Spleen (tissue), 11 donors: ENCODE measurements around the gene TLCD3B. TPM values are rescaled to one million over a fixed set of nuclear protein-coding genes. Genes with fewer than 3 reads are reported as not detected.

Experiments
- DNase-seq: peaks from one replicate; pipeline ENCODE4 v3.0.0-alpha.2; 2020
- H3K27ac ChIP-seq, 8 donors: fragments of 200-600 bp; sonication (generic) in 7 of 8; 1 replicate in 4 of 8; 2 replicates in 4 of 8; pipeline versions ENCODE4 v1.5.0 to v1.8.0; 2016 to 2021; ENCODE audit warnings: inconsistent platforms in 4 of 8, mild to moderate bottlenecking in 4 of 8, moderate library complexity in 1 of 8
- H3K27me3 ChIP-seq, 7 donors: fragments of 200-600 bp; sonication (generic) in 6 of 7; replicated peaks in 1 of 7; 1 replicate in 4 of 7; 2 replicates in 3 of 7; pipeline versions ENCODE4 v1.5.0 to v1.8.0; 2016 to 2021; ENCODE audit warnings: inconsistent platforms in 3 of 7, mild to moderate bottlenecking in 1 of 7
- H3K36me3 ChIP-seq, 6 donors: fragments of 200-600 bp; sonication (generic) in 5 of 6; 1 replicate in 4 of 6; 2 replicates in 2 of 6; pipeline versions ENCODE4 v1.5.0 to v1.8.0; 2016 to 2021; ENCODE audit warnings: inconsistent platforms in 2 of 6
- H3K4me1 ChIP-seq, 6 donors: fragments of 200-600 bp; sonication (generic) in 5 of 6; 1 replicate in 3 of 6; 2 replicates in 3 of 6; pipeline versions ENCODE4 v1.5.0 to v1.8.0; 2016 to 2021; ENCODE audit warnings: inconsistent platforms in 3 of 6
- H3K4me3 ChIP-seq, 8 donors: fragments of 200-600 bp; sonication (generic) in 7 of 8; 1 replicate in 4 of 8; 2 replicates in 4 of 8; pipeline versions ENCODE4 v1.5.0 to v1.8.0; 2016 to 2021; ENCODE audit warnings: inconsistent platforms in 4 of 8, mild to moderate bottlenecking in 4 of 8, moderate library complexity in 2 of 8
- H3K9me3 ChIP-seq, 8 donors: fragments of 200-600 bp; sonication (generic) in 7 of 8; 1 replicate in 4 of 8; 2 replicates in 4 of 8; pipeline versions ENCODE4 v1.5.0 to v1.8.0; 2016 to 2021; ENCODE audit warnings: inconsistent platforms in 4 of 8
- CTCF ChIP-seq, 11 experiments: fragments of 200-600 bp in 7 of 11; fragments of 450-650 bp in 4 of 11; sonication (generic) in 4 of 11; IDR thresholded peaks in 8 of 11; conservative IDR thresholded peaks in 3 of 11; 1 replicate in 7 of 11; 2 replicates in 4 of 11; pipeline versions ENCODE4 v1.4.0 to v1.8.0; 2016 to 2021; ENCODE audit warnings: antibody characterized with exemption in 11 of 11, inconsistent platforms in 4 of 11, mild to moderate bottlenecking in 1 of 11
- POLR2A ChIP-seq, 3 donors: fragments of 450-650 bp; IDR thresholded peaks; one replicate each; pipeline ENCODE4 v1.5.1; 2017; ENCODE audit warnings: antibody characterized with exemption in 3 of 3, mild to moderate bottlenecking in 1 of 3
- POLR2AphosphoS5 ChIP-seq, 3 donors: sonication (generic); formaldehyde crosslinking; IDR thresholded peaks; one replicate each; pipeline ENCODE4 v1.5.1; 2017; ENCODE audit warnings: antibody characterized with exemption in 3 of 3
- WGBS, 5 donors: extraction: QIAGEN DNeasy Blood & Tissue Kit in 3 of 5; methylation state at CpG; one replicate each; pipeline versions ENCODE4 v1.1.5 to v1.1.7; 2013 to 2018; 5-methylcytosine and 5-hydroxymethylcytosine counted together
- intact Hi-C: fragments of 100-400 bp; cut with DNase I; formaldehyde crosslinking; loops from one replicate; pipeline ENCODE4 v1.15.0; 2023; ENCODE audit warnings: low total_unique reads
- polyA plus RNA-seq, 3 donors: library from polyadenylated mRNA; stranded (reverse); fragments of 200-250 nt; gene quantifications; one replicate each; pipeline ENCODE4 v1.2.1, GENCODE V29; 2013
- total RNA-seq, 7 donors: library from RNA; depleted of rRNA in 3 of 7; stranded (reverse); fragments of >200 nt in 3 of 7; fragmentation: NEBNext Ultra II Directional in 4 of 7; extraction: Animal tissue kit (Norgen Biotek cat#: 25700) in 4 of 7; gene quantifications; one replicate each; pipeline versions ENCODE4 v1.1.0 to v1.2.1, GENCODE V29; 2016 to 2021
- donor health status: healthy with polysubstance abuse.
- donor health status: DM: no; HTN: no; CAD: no; lungs with moderate emphysema.
- donor health status: DM: no; HTN: no; CAD: no.
- donor health status: Bipolar disorder and iron deficiency.
- donor health status: healthy.
- donor health status: DM: no; HTN: no; CAD: no.
- donor health status: DM: yes; HTN: yes; CAD: no.

Gene TLCD3B
- total and polyA plus RNA-seq, 10 donors: 0.09 to 0.10 TPM; not detected in 8

DNA sequence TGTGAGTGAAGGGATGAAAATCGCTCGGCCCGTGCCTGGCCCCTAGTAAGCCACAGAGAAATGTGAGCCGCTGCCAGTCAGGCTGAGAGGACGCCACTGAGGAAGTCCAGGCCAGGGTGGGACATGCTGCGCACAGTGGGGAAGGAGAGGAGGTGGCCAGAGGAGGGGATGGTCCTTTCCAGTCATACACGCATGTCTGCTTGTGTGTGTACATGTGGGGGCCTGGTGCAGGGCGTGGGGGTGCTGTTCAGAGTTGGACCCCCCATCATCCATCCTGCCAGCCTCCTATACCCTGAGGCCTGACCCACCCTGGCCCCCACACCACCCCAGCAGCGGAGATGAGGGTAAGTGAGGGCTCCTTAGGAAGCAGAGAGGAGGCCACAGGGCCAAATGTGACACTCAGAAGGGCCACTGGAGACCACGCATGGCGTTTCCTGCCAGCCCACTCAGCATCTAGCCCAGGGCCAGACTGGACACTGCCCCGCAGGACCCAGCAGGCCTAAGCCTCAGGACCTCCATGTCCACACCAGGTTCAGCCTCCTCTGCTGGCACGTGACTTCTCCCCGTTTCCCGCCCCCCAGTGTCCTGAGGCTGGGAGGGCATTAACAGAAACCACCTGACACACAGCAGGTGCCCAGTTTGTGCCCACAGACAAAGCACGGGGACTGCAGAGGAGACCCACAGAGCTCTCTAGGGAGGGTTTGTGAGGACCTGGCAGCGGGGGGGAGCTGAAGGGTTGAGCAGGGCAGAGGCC, 27.2 kb downstream of the TLCD3B start:
- TF ChIP-seq POLR2AphosphoS5 (IDR thresholded peaks at IDR 0.05) (no peak), POLR2A (IDR thresholded peaks at IDR 0.05) (no peak), CTCF (IDR thresholded peaks at IDR 0.05 in 8 of 11, conservative IDR thresholded peaks at IDR 0.05 in 3 of 11) (no peak)
- intact Hi-C loops: loop anchor here (5.0 kb wide), 1 partner anchor 42 kb away; the partner anchor contains the start of gene TMEM219
- DNase-seq: peak; percentile 58
- H3K36me3 ChIP-seq: peaks cover 0 to 74% (median 20%) of the 10 kb centered on the region in 6 donors
- peaks cover 0 to 19% (median 12%) of the 10 kb centered on the region in 6 donors for H3K4me1 ChIP-seq
- H3K4me3 ChIP-seq: no peak overlapping the region
- H3K27me3 ChIP-seq: peaks cover 0 to 8% (median 0%) of the 10 kb centered on the region in 7 donors
- no peak overlapping the region for H3K27ac ChIP-seq
- no peaks in the 10 kb centered on the region for H3K9me3 ChIP-seq
- WGBS, 5 donors: 79 to 90% (median 87%) methylated on average over 15 to 17 of the region's 17 CpGs

DNA sequence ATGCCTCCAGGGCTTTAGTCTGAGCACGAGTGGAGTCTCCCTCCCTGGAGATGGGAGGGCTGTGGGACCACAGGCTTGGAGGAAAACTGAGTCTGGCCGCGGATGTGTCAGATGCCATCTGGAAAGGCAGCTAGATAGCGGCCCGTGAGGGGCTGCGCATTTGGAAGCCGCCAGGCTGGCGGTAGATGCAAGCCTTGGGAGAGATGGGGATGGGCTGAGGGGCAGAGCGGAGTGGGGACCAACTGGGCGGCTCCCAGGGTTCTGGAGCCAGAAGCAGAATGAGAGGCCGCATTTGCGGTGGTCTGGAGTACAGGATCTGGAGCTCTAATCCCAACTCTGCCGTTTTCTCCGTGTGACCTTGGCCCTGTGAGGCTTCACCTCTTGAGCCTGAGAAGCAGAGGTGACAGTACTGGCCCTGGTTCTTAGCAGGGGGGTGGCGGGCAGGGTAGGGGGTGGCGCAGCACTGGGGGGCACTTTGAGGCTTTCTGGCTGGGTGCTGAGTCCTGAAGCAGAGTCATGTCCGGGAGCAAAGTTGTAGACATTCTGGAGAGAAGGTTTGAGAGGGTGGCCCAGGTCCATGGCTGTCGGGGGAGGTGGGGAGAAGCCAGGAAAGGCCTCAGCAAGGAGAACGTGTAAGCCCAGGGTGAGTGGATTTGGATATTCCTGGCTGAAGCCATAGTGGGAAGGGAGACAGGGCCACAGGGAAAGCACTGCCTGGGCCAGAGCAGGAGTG, 28.3 kb downstream of the TLCD3B start:
- Histone ChIP-seq H3K9me3 (no peaks in the 10 kb centered on the region), H3K27ac (no peak overlapping the region), H3K4me3 (no peak overlapping the region), H3K4me1 (peaks cover 0 to 25% (median 14%) of the 10 kb centered on the region in 6 donors), H3K27me3 (no peaks in the 10 kb centered on the region), H3K36me3 (peaks cover 0 to 85% (median 20%) of the 10 kb centered on the region in 6 donors)
- TF ChIP-seq POLR2A (IDR thresholded peaks at IDR 0.05) (no peak), POLR2AphosphoS5 (IDR thresholded peaks at IDR 0.05) (peak in 1 of 3 donors; percentile 28), CTCF (IDR thresholded peaks at IDR 0.05 in 8 of 11, conservative IDR thresholded peaks at IDR 0.05 in 3 of 11) (no peak)
- DNase-seq: peak; percentile 65
- WGBS, 5 donors: 85 to 93% (median 90%) methylated on average over 19 of the region's 19 CpGs
- intact Hi-C loops: loop anchor here (5.0 kb wide), 1 partner anchor 40 kb away; the partner anchor contains the start of gene TMEM219

DNA sequence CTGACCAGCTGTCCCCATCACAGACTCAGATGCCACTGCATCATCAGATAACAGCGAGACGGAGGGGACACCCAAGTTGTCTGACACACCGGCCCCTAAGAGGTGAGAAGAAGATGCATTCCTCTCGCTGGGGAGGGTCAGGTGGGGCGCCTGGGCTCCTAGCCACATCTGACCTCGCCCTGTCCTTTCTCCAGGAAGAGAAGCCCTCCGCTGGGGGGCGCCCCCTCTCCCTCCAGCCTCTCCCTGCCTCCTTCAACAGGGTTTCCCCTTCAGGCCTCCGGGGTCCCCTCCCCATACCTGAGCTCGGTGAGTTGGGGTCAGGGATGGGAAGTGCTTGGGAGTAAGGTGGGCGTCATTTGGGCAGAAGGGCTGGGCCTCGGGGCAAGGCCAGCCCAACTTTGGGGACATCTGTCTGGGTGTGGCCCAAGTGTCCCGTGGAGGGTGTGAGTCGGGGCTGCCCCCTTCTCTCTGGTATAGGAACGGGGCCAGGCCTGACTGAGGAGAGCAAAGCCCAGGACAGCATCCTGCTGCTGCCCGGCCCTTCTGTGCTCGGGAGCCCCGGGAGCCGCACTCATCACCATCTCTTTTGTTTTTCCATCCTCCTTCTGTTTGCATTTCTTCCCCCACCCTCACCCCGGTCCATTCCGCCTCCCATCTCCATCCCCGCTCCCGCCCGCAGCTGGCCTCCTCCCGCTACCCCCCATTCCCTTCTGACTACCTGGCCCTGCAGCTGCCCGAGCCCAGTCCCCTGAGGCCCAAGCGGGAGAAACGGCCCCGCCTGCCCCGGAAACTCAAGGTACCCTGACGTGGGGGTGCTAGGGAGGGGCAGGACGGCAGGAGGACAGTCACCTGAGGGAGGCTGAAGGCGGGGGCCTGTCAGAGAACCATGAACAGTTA, 30.1 kb downstream of the TLCD3B start:
- intact Hi-C loops: loop anchor here (5.0 kb wide), 1 partner anchor 39 kb away; the partner anchor contains the start of gene TMEM219
- Histone ChIP-seq H3K27me3 (no peaks in the 10 kb centered on the region), H3K4me1 (peaks cover 8 to 40% (median 28%) of the 10 kb centered on the region in 6 donors), H3K36me3 (peaks cover 0 to 87% (median 20%) of the 10 kb centered on the region in 6 donors), H3K27ac (no peak overlapping the region), H3K9me3 (no peaks in the 10 kb centered on the region), H3K4me3 (no peak overlapping the region)
- 89 to 93% (median 89%) methylated on average over 29 to 33 of the region's 33 CpGs for WGBS, 5 donors
- TF ChIP-seq CTCF (IDR thresholded peaks at IDR 0.05 in 8 of 11, conservative IDR thresholded peaks at IDR 0.05 in 3 of 11): no peak
- TF ChIP-seq POLR2AphosphoS5 (IDR thresholded peaks at IDR 0.05): peak in 1 of 3 donors; percentile 16
- peak; percentile 71 for DNase-seq
